ENCODE results near the gene RPP25L.

RPP25L gene

GRCh38 chr9:34624475-34625185 is 12.7 kb upstream of the RPP25L start:
- in situ Hi-C loops (cut with MboI; ENCODE audit: low pct_unique_long_range_greater_than_20kb, low sequenced_read_pairs, unreplicated experiment): no loop called here
- no peak for DNase-seq (ENCODE audit: low spot score)
- TF ChIP-seq CTCF (IDR thresholded peaks at IDR 0.05; ENCODE audit: extremely low read depth, insufficient read depth, missing control alignments): no peak

GRCh38 chr9:34623374-34624235 is 11.7 kb upstream of the RPP25L start:
- in situ Hi-C loops (cut with MboI; ENCODE audit: low pct_unique_long_range_greater_than_20kb, low sequenced_read_pairs, unreplicated experiment): no loop called here
- DNase-seq (ENCODE audit: low spot score): no peak
- no peak for TF ChIP-seq CTCF (IDR thresholded peaks at IDR 0.05; ENCODE audit: extremely low read depth, insufficient read depth, missing control alignments)

- in situ Hi-C loops (cut with MboI; ENCODE audit: low pct_unique_long_range_greater_than_20kb, low sequenced_read_pairs, unreplicated experiment): no loop called here
- DNase-seq (ENCODE audit: low spot score): peak; percentile 97
- no peak for TF ChIP-seq CTCF (IDR thresholded peaks at IDR 0.05; ENCODE audit: extremely low read depth, insufficient read depth, missing control alignments)
Measured at GRCh38 chr9:34620061-34620994, 8.4 kb upstream of the RPP25L start, which contains the start of gene DCTN3. Gene DCTN3, minus strand, starts transcription at chr9:34620495. Its CDS starts 31 bp downstream, at chr9:34620464.

- TF ChIP-seq CTCF (IDR thresholded peaks at IDR 0.05; ENCODE audit: extremely low read depth, insufficient read depth, missing control alignments): no peak
- no peak for DNase-seq (ENCODE audit: low spot score)
- in situ Hi-C loops (cut with MboI; ENCODE audit: low pct_unique_long_range_greater_than_20kb, low sequenced_read_pairs, unreplicated experiment): no loop called here
Measured at GRCh38 chr9:34615132-34615531, 3.2 kb upstream of the RPP25L start.

GRCh38 chr9:34612788-34613390 is 992 bp upstream of the RPP25L start:
- TF ChIP-seq CTCF (IDR thresholded peaks at IDR 0.05; ENCODE audit: extremely low read depth, insufficient read depth, missing control alignments): peak; percentile 87
- in situ Hi-C loops (cut with MboI; ENCODE audit: low pct_unique_long_range_greater_than_20kb, low sequenced_read_pairs, unreplicated experiment): no loop called here
- peak; percentile 83 for DNase-seq (ENCODE audit: low spot score)
